Epithelial cell of proximal tubule (primary cell): ENCODE data around the gene RBFOX2. TPM values are rescaled to one million over a fixed set of nuclear protein-coding genes. Genes with fewer than 3 reads are reported as not detected.
A peak's percentile ranks its signal among the peaks of the same experiment; 100 is the strongest.

Experiments
- DNase-seq: peaks from one replicate; pipeline ENCODE4 v3.0.0-alpha.2; 2011; ENCODE audit warnings: low read depth
- H3K4me3 ChIP-seq: 2 replicates; pipeline ENCODE4 v1.5.1; 2011; ENCODE audit warnings: low read depth, mild to moderate bottlenecking, low read length
- total RNA-seq: library from RNA; depleted of rRNA; stranded (reverse); fragments of >200 nt; gene quantifications from 2 replicates; pipeline ENCODE4 v1.2.3, GENCODE V29; 2015
- TF ChIP-seq, protein P1 (sequence below): conservative IDR thresholded peaks from 2 replicates; pipeline ENCODE4 v1.5.1; 2012; ENCODE audit warnings: low read depth, mild to moderate bottlenecking, low read length

RBFOX2 gene
- total RNA-seq, 1 donor from 2014 or later: 67.0 TPM

- no peak for DNase-seq
- TF ChIP-seq, protein P1, sequence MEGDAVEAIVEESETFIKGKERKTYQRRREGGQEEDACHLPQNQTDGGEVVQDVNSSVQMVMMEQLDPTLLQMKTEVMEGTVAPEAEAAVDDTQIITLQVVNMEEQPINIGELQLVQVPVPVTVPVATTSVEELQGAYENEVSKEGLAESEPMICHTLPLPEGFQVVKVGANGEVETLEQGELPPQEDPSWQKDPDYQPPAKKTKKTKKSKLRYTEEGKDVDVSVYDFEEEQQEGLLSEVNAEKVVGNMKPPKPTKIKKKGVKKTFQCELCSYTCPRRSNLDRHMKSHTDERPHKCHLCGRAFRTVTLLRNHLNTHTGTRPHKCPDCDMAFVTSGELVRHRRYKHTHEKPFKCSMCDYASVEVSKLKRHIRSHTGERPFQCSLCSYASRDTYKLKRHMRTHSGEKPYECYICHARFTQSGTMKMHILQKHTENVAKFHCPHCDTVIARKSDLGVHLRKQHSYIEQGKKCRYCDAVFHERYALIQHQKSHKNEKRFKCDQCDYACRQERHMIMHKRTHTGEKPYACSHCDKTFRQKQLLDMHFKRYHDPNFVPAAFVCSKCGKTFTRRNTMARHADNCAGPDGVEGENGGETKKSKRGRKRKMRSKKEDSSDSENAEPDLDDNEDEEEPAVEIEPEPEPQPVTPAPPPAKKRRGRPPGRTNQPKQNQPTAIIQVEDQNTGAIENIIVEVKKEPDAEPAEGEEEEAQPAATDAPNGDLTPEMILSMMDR: no peak
- peak overlapping the region; percentile 60 for H3K4me3 ChIP-seq
Observed at GRCh38 chr22:35914357-35914664, 114.3 kb downstream of the RBFOX2 start.

- DNase-seq: no peak
- H3K4me3 ChIP-seq: no peak overlapping the region
- TF ChIP-seq, protein P1: no peak
Observed at GRCh38 chr22:35913925-35914324, 114.7 kb downstream of the RBFOX2 start.

- H3K4me3 ChIP-seq: no peak overlapping the region
- DNase-seq: no peak
- TF ChIP-seq, protein P1: no peak
Observed at GRCh38 chr22:35912658-35913057, 116.0 kb downstream of the RBFOX2 start.

GRCh38 chr22:35911877-35912276, 116.7 kb downstream of the RBFOX2 start:
- H3K4me3 ChIP-seq: no peak overlapping the region

DNA sequence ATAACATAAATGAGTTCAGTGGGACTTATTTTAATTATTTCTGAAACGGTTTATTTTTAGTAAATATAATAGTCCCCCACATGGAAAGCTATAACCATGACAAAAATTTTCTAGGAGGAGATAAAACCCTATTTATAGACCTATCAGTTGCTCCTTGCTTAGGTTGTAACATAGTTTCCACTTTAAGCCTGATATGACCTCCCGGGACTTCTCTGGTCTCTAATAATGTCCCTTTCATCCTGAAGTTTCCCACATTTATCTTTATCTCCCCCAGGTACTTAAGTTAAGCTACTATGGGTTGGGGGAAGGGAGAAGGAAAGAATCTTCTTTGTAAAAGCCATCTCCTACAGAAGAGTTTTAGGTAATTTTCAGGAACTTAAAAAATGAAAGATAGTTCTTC, 117.7 kb downstream of the RBFOX2 start:
- H3K4me3 ChIP-seq: no peak overlapping the region
- no peak for DNase-seq
- TF ChIP-seq, protein P1: no peak

More at GRCh38 chr22:35911877-35912276, 116.7 kb downstream of the RBFOX2 start:
- TF ChIP-seq, protein P1: no peak
- no peak for DNase-seq

- TF ChIP-seq, protein P1: no peak
- DNase-seq: no peak
Observed at GRCh38 chr22:35910003-35910769, 118.4 kb downstream of the RBFOX2 start.

GRCh38 chr22:35905894-35906293, 122.7 kb downstream of the RBFOX2 start:
- no peak for DNase-seq
- TF ChIP-seq, protein P1: no peak

More at GRCh38 chr22:35910003-35910769, 118.4 kb downstream of the RBFOX2 start:
- no peak overlapping the region for H3K4me3 ChIP-seq

More at GRCh38 chr22:35905894-35906293, 122.7 kb downstream of the RBFOX2 start:
- H3K4me3 ChIP-seq: no peak overlapping the region
